H9 (cell line): ENCODE measurements around the gene GRM1. TPM values are rescaled to one million over a fixed set of nuclear protein-coding genes. Genes with fewer than 3 reads are reported as not detected.

Experiments
- DNase-seq: peaks from one replicate; pipeline ENCODE4 v3.0.0-alpha.2; 2017
- H2AFZ ChIP-seq: one replicate; pipeline ENCODE4 v1.6.1; 2013; ENCODE audit warnings: mild to moderate bottlenecking, low read length, control low read depth, moderate library complexity
- H2AK5ac ChIP-seq: 2 replicates; pipeline ENCODE4 v1.6.1; 2013; ENCODE audit warnings: low read length, control low read depth, mixed read lengths; ENCODE audit not compliant: insufficient read length
- H2BK120ac ChIP-seq: one replicate; pipeline ENCODE4 v1.6.1; 2013; ENCODE audit warnings: low read depth, mild to moderate bottlenecking, low read length, control low read depth, inconsistent platforms; ENCODE audit not compliant: poor library complexity, severe bottlenecking
- H2BK12ac ChIP-seq: 2 replicates; pipeline ENCODE4 v1.6.1; 2013; ENCODE audit warnings: low read length, control low read depth, mixed read lengths, low read depth; ENCODE audit not compliant: insufficient read length
- H2BK15ac ChIP-seq: 2 replicates; pipeline ENCODE4 v1.6.1; 2013; ENCODE audit warnings: low read depth, low read length, control low read depth
- H2BK20ac ChIP-seq: one replicate; pipeline ENCODE4 v1.6.1; 2013; ENCODE audit warnings: low read depth, mild to moderate bottlenecking, low read length, control low read depth, inconsistent platforms; ENCODE audit not compliant: poor library complexity, severe bottlenecking
- H2BK5ac ChIP-seq: 2 replicates; pipeline ENCODE4 v1.6.1; 2013; ENCODE audit warnings: low read length, control low read depth, mixed read lengths; ENCODE audit not compliant: insufficient read length
- H3K14ac ChIP-seq: 2 replicates; pipeline ENCODE4 v1.6.1; 2013; ENCODE audit warnings: low read length, control low read depth; ENCODE audit not compliant: insufficient read depth
- H3K18ac ChIP-seq: 2 replicates; pipeline ENCODE4 v1.6.1; 2013; ENCODE audit warnings: low read depth, mild to moderate bottlenecking, mixed read lengths, low read length, control low read depth; ENCODE audit not compliant: insufficient read length
- H3K23ac ChIP-seq: 2 replicates; pipeline ENCODE4 v1.6.1; 2013; ENCODE audit warnings: low read length, control low read depth, mixed read lengths, low read depth; ENCODE audit not compliant: insufficient read length
- H3K23me2 ChIP-seq: 2 replicates; pipeline ENCODE4 v1.6.1; 2013; ENCODE audit warnings: low read depth, mild to moderate bottlenecking, mixed read lengths, low read length, control low read depth; ENCODE audit not compliant: insufficient read length, poor library complexity, severe bottlenecking
- H3K27ac ChIP-seq: 2 replicates; pipeline ENCODE4 v1.5.1; 2013; ENCODE audit warnings: low read length, control low read depth, mixed read lengths, low read depth; ENCODE audit not compliant: insufficient read length
- H3K27me3 ChIP-seq: 2 replicates; pipeline ENCODE4 v1.6.1; 2013; ENCODE audit warnings: low read length, control low read depth, inconsistent platforms; ENCODE audit not compliant: insufficient read depth
- H3K4ac ChIP-seq: 2 replicates; pipeline ENCODE4 v1.6.1; 2013; ENCODE audit warnings: low read depth, mild to moderate bottlenecking, control low read depth, inconsistent platforms, low read length, moderate library complexity
- H3K4me1 ChIP-seq: 2 replicates; pipeline ENCODE4 v1.6.1; 2013; ENCODE audit warnings: low read length, control low read depth, inconsistent platforms; ENCODE audit not compliant: insufficient read depth
- H3K4me2 ChIP-seq: 2 replicates; pipeline ENCODE4 v1.6.1; 2013; ENCODE audit warnings: low read length, control low read depth, mixed read lengths; ENCODE audit not compliant: insufficient read length, insufficient read depth
- H3K56ac ChIP-seq: 2 replicates; pipeline ENCODE4 v1.6.1; 2013; ENCODE audit warnings: low read depth, mild to moderate bottlenecking, mixed read lengths, low read length, control low read depth; ENCODE audit not compliant: insufficient read length
- H3K79me1 ChIP-seq: 2 replicates; pipeline ENCODE4 v1.6.1; 2013; ENCODE audit warnings: low read depth, mild to moderate bottlenecking, moderate library complexity, low read length, control low read depth, inconsistent platforms; ENCODE audit not compliant: insufficient read depth, poor library complexity, severe bottlenecking
- H3K79me2 ChIP-seq: 2 replicates; pipeline ENCODE4 v1.6.1; 2013; ENCODE audit warnings: low read length, control low read depth, inconsistent platforms; ENCODE audit not compliant: insufficient read depth
- H3K9ac ChIP-seq: 2 replicates; pipeline ENCODE4 v1.6.1; 2013; ENCODE audit warnings: low read length, control low read depth, mixed read lengths; ENCODE audit not compliant: insufficient read length; ENCODE audit errors: extremely low read depth
- H3K9me3 ChIP-seq: one replicate; pipeline ENCODE4 v1.6.1; 2013; ENCODE audit warnings: low read depth, low read length, inconsistent platforms; ENCODE audit not compliant: control insufficient read depth
- H3T11ph ChIP-seq: one replicate; pipeline ENCODE4 v1.6.1; 2013; ENCODE audit warnings: mild to moderate bottlenecking, low read length, control low read depth, inconsistent platforms
- H4K20me1 ChIP-seq: one replicate; pipeline ENCODE4 v1.6.1; 2013; ENCODE audit not compliant: control insufficient read depth, insufficient read length, insufficient read depth
- H4K5ac ChIP-seq: 2 replicates; pipeline ENCODE4 v1.6.1; 2013; ENCODE audit warnings: low read depth, mild to moderate bottlenecking, mixed read lengths, low read length, control low read depth; ENCODE audit not compliant: insufficient read length
- H4K8ac ChIP-seq: replicated peaks from 2 replicates; pipeline ENCODE4 v1.6.1; 2013; ENCODE audit warnings: low read length, control low read depth, mixed read lengths, low read depth; ENCODE audit not compliant: insufficient read length
- H4K91ac ChIP-seq: 2 replicates; pipeline ENCODE4 v1.6.1; 2013; ENCODE audit warnings: low read depth, mild to moderate bottlenecking, moderate library complexity, mixed read lengths, low read length, control low read depth; ENCODE audit not compliant: insufficient read length
- H3K27ac Mint-ChIP-seq, 3 experiments: 2 replicates in 2 of 3; 3 replicates in 1 of 3; pipeline ENCODE4 v1.8.0; 2020 to 2021; ENCODE audit warnings: mixed read lengths in 3 of 3, mild to moderate bottlenecking in 1 of 3, moderate library complexity in 1 of 3
- H3K27me3 Mint-ChIP-seq: 2 replicates; pipeline ENCODE4 v1.8.0; 2021; ENCODE audit warnings: low read depth, mild to moderate bottlenecking, moderate library complexity, mixed read lengths
- H3K36me3 Mint-ChIP-seq, 3 experiments: 2 replicates in 2 of 3; 3 replicates in 1 of 3; pipeline ENCODE4 v1.8.0; 2020 to 2021; ENCODE audit warnings: low read depth in 3 of 3, mixed read lengths in 3 of 3; ENCODE audit not compliant: insufficient read depth in 1 of 3
- H3K4me1 Mint-ChIP-seq, 2 experiments: 2 replicates each; pipeline ENCODE4 v1.8.0; 2020; ENCODE audit warnings: mixed read lengths in 2 of 2
- H3K4me3 Mint-ChIP-seq, 2 experiments: 2 replicates in 1 of 2; 3 replicates in 1 of 2; pipeline ENCODE4 v1.8.0; 2020 to 2021; ENCODE audit warnings: mild to moderate bottlenecking in 2 of 2, mixed read lengths in 2 of 2, moderate library complexity in 1 of 2
- H3K9me3 Mint-ChIP-seq, 2 experiments: 2 replicates in 1 of 2; 3 replicates in 1 of 2; pipeline ENCODE4 v1.8.0; 2020; ENCODE audit warnings: mild to moderate bottlenecking in 2 of 2, mixed read lengths in 2 of 2, moderate library complexity in 1 of 2
- CTCF ChIP-seq: fragments of 200-600 bp; sonication (generic); conservative IDR thresholded peaks from 3 replicates; pipeline ENCODE4 v1.8.0; 2021; ENCODE audit warnings: antibody characterized with exemption, mild to moderate bottlenecking
- WGBS: extraction: QIAGEN DNeasy Blood & Tissue Kit; methylation state at CpG from one replicate; pipeline ENCODE4 v1.1.7; 2013; ENCODE audit warnings: missing lambda C conversion rate, low lambda C conversion rate, mixed read lengths; ENCODE audit not compliant: insufficient read length; ENCODE audit errors: extremely low coverage; 5-methylcytosine and 5-hydroxymethylcytosine counted together
- total RNA-seq: library from RNA; stranded (reverse); gene quantifications from 2 replicates; pipeline ENCODE4 v1.2.1, GENCODE V29; 2021

Gene GRM1
- total RNA-seq, 1 experiment from 2014 or later, result 0.39 TPM

- Histone ChIP-seq H3K14ac (no peak overlapping the region), H3T11ph (no peak overlapping the region), H3K9me3 (no peaks in the 10 kb centered on the region), H3K4me2 (no peak overlapping the region), H3K23ac (no peak overlapping the region), H2BK15ac (no peak overlapping the region), H3K79me1 (no peaks in the 10 kb centered on the region), H4K8ac (no peak overlapping the region), H4K91ac (no peak overlapping the region), H4K20me1 (no peaks in the 10 kb centered on the region), H2AK5ac (no peak overlapping the region), H3K4me1 (no peaks in the 10 kb centered on the region), H2BK120ac (no peak overlapping the region), H3K23me2 (no peaks in the 10 kb centered on the region), H3K9ac (no peak overlapping the region), H3K56ac (no peak overlapping the region), H3K4ac (no peak overlapping the region), H2BK12ac (no peak overlapping the region), H4K5ac (no peak overlapping the region), H3K18ac (no peak overlapping the region), H2AFZ (no peak overlapping the region), H3K79me2 (no peaks in the 10 kb centered on the region), H2BK20ac (no peak overlapping the region), H3K27me3 (no peaks in the 10 kb centered on the region), H2BK5ac (no peak overlapping the region), H3K27ac (no peak overlapping the region)
- no peak for TF ChIP-seq CTCF
- Mint-ChIP-seq H3K27ac (no peak overlapping the region), H3K4me3 (no peak overlapping the region), H3K27me3 (no peaks in the 10 kb centered on the region), H3K4me1 (peaks cover 5 to 15% of the 10 kb centered on the region in 2 experiments), H3K36me3 (no peaks in the 10 kb centered on the region), H3K9me3 (no peaks in the 10 kb centered on the region)
- no CpG with 5 or more reads among the region's 2 CpGs for WGBS
- DNase-seq, result no peak
Measured at GRCh38 chr6:146097586-146097985, 68.7 kb downstream of the GRM1 start.
